Fibroblast of mammary gland (primary cell): ENCODE results near the gene DGKQ.

Source experiments
- DNase-seq: peaks from one replicate; pipeline ENCODE4 v3.0.0-alpha.2; 2010; ENCODE audit warnings: low read depth
- H3K4me3 ChIP-seq: 2 replicates; pipeline ENCODE4 v1.5.1; 2011; ENCODE audit warnings: low read depth, mild to moderate bottlenecking, low read length, moderate library complexity; ENCODE audit not compliant: control insufficient read depth
- CTCF ChIP-seq: conservative IDR thresholded peaks from 2 replicates; pipeline ENCODE4 v1.5.1; 2011; ENCODE audit warnings: low read depth, low read length, inconsistent platforms; ENCODE audit not compliant: control insufficient read depth, insufficient read depth

DGKQ gene

GRCh38 chr4:987624-988513, 14.5 kb upstream of the DGKQ start:
- peak; percentile 68 for DNase-seq
- peak overlapping the region; percentile 54 for H3K4me3 ChIP-seq
- TF ChIP-seq CTCF, result no peak

- H3K4me3 ChIP-seq, result peak within 1 kb of the TSS; percentile 54
- peak; percentile 44 for DNase-seq
- no peak for TF ChIP-seq CTCF
Observed at GRCh38 chr4:986879-987623, 13.7 kb upstream of the DGKQ start, which contains the start of gene IDUA. Gene IDUA (plus strand): TSS chr4:987044. CDS start chr4:987085, 41 bp downstream.

- no peak for TF ChIP-seq CTCF
- DNase-seq, result no peak
- peak overlapping the region; percentile 54 for H3K4me3 ChIP-seq
Observed at GRCh38 chr4:986428-986878, 13.1 kb upstream of the DGKQ start.

GRCh38 chr4:985123-985830, 11.9 kb upstream of the DGKQ start:
- no peak for TF ChIP-seq CTCF
- no peak for DNase-seq
- H3K4me3 ChIP-seq, result no peak overlapping the region

- H3K4me3 ChIP-seq, result no peak overlapping the region
- no peak for TF ChIP-seq CTCF
- DNase-seq, result no peak
Observed at GRCh38 chr4:984336-985054, 11.1 kb upstream of the DGKQ start.

GRCh38 chr4:982814-983213, 9.4 kb upstream of the DGKQ start:
- TF ChIP-seq CTCF, result no peak
- no peak for DNase-seq
- H3K4me3 ChIP-seq, result no peak overlapping the region
